HG03432 (cell line): Measurements from ENCODE around the gene WIZ.

Experiments used
- ATAC-seq: cut with Tn5 transposase; IDR thresholded peaks from one replicate; pipeline ENCODE4 v1.9.1; 2021; ENCODE audit warnings: mild to moderate bottlenecking, moderate library complexity; ENCODE audit not compliant: unreplicated experiment

Gene WIZ

DNA sequence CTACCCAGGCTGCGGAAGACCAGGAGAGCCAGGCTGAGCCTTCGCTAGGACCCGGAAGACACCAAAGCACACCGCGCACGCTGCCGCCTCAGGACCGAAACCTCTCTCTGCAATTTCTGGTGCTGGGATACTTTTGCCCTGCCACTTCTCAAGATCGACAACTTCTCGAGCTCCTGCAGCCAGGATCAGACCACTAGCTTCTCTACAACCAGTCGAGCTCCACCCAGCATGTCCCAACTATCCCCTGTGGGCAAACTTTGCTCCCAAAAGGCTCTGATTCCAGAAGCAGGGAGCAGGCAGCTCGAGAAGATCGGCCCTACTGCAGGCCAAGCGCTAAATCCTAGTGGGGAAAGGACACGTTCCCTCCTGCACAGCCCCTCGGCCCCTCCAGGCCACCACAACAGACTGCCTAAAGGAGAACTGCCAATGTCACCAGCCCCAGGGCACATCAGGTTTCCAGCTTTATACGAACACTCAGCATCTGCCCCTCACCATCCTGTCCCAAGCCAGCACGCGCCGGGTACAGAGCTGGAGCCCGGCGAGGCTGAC lies 71.1 kb downstream of the WIZ start:
- ATAC-seq = no peak

DNA sequence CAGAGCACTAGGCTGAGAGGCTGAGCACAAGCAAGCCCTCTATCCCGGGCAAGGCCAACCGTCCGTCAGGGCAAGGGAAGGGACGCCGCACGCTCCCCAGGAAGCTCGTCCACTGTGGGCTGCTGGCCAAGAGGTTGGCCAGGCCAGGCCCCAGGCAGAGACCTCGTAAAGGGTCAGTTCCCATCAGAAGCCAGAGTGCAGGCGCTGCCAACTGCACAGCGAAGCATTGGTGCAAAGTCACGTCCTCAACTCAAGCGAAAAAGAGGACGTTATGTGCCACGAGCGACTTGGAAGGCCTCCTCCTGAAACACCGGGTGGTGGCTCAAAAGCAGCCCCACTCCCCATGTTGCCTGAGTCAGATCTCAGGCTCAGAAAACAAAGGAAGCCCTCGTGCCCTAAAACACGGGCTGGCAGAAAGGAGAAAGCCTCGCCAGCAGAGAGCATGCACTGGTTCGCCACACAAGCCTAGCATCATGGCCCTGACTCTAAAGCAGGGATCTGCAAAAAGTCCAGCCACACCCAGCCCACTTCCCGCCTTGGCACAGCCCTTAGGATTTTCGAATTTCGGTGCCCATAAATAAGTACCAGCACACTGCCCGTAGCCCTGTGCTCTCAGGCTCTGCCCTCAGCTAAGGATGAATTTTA lies 74.8 kb downstream of the WIZ start:
- no peak for ATAC-seq

- ATAC-seq = no peak
These were observed 75.6 kb downstream of the WIZ start for GRCh38 chr19:15374105-15374651.

- no peak for ATAC-seq
These were observed 76.1 kb downstream of the WIZ start for GRCh38 chr19:15373644-15374043.

- ATAC-seq = no peak
These were observed 76.9 kb downstream of the WIZ start for GRCh38 chr19:15372891-15373301.

DNA sequence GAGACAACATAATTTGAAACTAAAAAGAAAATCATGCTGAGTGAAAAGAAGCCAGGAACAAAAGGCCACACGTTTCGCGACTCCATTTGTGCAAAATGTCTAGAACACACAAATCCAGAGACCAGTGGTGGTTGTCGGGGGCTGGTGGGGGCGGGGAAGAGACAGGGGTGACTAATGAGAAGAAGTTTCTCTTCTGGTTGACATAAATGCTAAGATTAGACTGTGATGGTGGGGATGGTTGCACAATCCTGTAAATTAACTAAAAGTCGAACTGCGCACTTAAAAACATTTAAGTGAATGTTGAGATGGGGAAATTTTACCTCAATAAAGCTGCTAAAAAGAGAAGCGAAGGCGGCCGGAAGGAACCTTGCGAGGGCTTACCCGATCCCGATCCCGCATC lies 77.3 kb downstream of the WIZ start:
- no peak for ATAC-seq

GRCh38 chr19:15371786-15372380 lies 77.9 kb downstream of the WIZ start:
- ATAC-seq = no peak

DNA sequence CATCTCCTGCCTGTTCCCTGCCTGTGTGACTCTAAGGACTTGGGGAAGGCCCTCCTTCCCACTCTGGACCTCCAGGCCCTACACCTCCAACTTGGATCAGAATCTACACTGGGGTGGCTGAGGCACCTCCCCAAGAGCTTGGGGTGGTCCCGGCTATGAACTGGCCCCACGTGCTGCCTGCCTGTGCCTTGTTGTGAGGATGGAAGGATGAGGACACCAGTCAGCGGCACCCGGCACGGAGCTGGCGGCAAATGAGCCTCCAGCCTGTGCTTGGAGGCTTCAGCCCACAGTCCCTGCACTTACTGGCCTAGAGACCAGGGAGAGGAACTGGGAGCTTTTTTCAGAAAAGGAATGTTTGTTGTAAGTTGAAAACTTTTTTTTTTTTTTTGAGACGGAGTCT lies 78.6 kb downstream of the WIZ start:
- ATAC-seq = no peak
